D721Med (cell line): ENCODE results near the gene BIN2.
"Not testable (repeated sequence)": the region's sequence is repeated elsewhere in the genome, so short reads cannot be mapped to it uniquely, and the experiment has no call there.

Source experiments
- DNase-seq: peaks from one replicate; pipeline ENCODE4 v3.0.0; 2011; ENCODE audit warnings: low spot score; ENCODE audit not compliant: insufficient read length
- FAIRE-seq: peaks from 2 replicates; lab custom pipeline; 2011; peaks lifted over from hg19 to GRCh38; lab: Jason Lieb, UNC
- TF ChIP-seq, protein P1 (sequence below): IDR thresholded peaks from 2 replicates; pipeline ENCODE4 v1.5.1; 2012; ENCODE audit warnings: mild to moderate bottlenecking, control low read depth; ENCODE audit not compliant: insufficient read depth; ENCODE audit errors: missing control alignments

The BIN2 gene

DNA sequence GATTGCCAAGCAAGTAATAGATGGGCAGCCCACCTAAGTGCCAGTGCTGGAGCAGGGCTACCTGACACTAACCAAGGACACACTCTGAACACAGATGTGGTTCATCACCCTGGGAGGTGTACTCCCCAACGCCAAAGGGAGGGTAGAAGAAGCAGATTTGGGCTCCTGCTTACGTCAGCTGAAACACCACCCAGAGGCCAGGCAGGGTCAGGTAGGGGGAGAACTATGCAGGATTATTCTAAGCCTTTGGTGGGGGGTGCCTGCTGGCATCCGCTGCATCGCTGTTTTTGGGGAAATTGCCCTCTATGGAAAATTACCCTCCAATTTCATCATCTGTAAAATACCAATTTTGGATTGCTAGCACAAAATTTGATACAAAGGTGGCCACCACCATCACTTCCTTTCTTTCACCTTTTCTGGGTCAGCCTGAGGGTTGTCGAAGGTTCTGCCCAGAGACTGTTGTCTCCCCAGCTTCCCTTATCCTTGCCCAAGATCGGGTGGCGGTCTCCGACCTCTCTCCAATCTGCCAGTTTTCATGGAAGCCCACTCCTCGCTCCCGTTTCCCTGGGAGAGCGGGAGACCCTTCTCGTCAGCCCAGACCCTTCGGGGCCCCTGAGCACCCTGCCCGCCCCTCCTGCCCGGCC, 535 bp downstream of the BIN2 start:
- DNase-seq (no peak), FAIRE-seq (no peak)
- TF ChIP-seq, protein P1, sequence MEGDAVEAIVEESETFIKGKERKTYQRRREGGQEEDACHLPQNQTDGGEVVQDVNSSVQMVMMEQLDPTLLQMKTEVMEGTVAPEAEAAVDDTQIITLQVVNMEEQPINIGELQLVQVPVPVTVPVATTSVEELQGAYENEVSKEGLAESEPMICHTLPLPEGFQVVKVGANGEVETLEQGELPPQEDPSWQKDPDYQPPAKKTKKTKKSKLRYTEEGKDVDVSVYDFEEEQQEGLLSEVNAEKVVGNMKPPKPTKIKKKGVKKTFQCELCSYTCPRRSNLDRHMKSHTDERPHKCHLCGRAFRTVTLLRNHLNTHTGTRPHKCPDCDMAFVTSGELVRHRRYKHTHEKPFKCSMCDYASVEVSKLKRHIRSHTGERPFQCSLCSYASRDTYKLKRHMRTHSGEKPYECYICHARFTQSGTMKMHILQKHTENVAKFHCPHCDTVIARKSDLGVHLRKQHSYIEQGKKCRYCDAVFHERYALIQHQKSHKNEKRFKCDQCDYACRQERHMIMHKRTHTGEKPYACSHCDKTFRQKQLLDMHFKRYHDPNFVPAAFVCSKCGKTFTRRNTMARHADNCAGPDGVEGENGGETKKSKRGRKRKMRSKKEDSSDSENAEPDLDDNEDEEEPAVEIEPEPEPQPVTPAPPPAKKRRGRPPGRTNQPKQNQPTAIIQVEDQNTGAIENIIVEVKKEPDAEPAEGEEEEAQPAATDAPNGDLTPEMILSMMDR = no peak

DNA sequence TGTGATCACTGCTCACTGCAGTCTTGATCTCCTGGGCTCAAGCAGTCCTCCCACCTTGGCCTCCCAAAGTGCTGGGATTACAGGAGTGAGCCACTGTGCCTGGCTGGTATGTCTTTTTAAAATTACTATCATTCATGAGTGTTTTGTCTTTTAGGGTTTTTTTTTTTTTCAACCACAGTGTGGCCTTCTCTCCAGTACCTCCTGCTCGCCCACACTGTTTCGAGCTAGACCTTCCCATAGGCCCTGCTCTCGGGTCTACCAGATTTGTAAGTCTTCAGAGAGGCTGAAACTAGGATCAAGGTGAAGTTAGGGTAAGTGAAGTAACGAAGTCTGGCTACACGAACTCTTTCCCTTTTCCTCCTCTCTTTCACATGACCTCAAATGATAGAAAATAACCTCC, 1.5 kb downstream of the BIN2 start:
- DNase-seq = no peak
- FAIRE-seq = no peak
- TF ChIP-seq, protein P1 = no peak

DNA sequence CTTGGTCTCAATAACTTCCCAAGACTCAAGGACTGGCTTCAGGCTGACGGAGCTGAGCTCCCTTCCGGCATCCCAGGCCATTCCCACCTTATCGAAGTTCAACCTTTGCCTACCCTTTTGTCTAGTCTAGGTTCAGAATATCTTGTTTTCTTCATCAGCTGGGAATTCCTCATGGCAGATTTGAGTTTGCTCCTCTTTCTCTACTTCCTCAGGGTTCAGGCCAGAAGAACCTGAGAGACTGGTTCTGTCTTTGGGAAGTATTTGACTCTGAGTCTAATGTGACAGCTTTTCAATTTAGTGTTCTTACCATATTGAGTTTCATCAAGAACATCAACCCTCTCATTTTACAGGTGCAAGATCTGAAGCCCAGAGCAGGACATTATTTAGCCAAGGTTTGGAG, 2.1 kb downstream of the BIN2 start:
- TF ChIP-seq, protein P1 = no peak
- no peak for FAIRE-seq
- no peak for DNase-seq

DNA sequence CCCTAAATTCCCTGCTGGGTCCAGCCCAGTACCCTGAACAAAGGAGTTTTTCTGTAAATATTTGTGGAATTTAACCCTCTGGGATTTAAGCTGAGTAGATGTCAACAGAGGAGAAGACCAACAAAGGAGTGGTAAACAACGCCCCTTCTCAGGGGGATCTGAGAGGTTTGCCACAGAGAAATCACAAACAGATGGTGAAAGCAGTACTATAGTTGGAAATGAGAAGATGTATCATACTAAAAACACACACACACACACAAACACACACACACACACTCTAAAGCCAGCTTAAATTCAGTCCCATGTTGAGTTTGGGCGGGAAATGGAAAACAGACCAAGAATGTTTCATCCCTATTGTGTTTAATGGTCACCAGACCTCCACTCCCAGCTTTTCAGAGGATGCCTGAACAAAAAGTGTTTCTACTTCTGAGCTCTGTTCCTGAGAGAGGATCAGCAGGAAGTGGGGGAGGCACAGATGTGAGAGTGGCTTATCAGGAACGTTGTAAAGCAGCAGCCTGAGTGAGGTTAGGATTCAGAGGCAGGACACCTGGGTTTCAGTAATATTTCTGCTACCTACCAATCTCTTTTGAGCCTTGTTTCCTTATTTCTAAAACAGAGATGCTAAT, 3.2 kb downstream of the BIN2 start:
- TF ChIP-seq, protein P1 = no peak
- FAIRE-seq (no peak), DNase-seq (no peak)

DNA sequence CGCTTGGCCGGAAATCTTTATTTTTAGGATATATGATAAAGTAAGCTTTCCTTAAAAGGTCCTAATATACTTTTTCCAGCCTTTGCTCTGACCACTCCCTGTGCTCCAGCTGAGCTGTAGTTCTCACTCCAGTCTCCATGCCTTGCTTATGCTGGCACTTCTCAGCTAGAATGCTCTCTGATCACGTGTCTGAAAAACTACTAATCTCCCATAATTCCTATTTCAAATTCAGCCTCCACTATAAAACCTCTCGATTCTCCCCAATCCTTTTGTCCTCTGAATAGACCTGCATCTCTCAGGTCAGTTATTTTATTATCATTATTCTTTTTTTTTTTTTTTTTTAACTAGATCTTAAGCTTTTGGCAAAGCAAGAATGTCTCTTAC, 3.7 kb downstream of the BIN2 start:
- TF ChIP-seq, protein P1 = no peak
- DNase-seq (no peak), FAIRE-seq (no peak)

DNA sequence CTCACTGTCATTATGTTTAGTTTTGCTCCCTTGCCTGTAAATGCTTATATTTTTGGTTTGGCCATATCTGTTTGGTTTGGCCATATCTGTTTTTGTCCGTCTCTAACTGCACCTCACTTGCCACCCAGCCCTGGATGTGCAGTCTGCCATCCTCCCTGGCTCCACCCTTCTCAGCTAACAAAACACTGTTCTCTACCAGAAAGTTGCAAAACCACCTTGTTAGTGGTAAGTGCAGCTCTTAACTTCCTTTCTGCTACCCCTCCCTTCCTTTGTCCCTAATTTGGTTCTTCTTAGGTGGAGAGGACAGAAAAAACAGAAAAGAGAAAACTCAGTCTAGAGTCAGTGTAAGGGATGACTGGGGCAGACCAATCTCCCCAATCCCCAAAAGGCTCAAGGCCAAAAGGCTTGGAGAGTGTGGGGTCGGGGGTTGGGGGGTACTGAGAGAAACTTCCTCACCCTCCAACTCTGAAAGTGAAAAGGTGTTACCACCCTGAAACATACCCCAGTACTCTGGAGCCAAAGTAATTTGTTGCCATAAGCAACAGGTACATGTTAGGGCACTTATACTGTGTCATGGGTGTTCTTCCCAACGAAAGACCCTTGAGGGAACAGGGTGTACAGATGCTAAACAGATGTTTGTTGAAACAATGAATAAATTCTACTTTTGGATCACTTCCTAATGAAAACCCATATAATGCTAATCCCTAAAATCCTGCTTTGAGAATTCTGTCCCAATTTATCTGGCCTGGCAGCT, 5.0 kb downstream of the BIN2 start:
- DNase-seq (no peak), FAIRE-seq (no peak)
- TF ChIP-seq, protein P1 = no peak

DNA sequence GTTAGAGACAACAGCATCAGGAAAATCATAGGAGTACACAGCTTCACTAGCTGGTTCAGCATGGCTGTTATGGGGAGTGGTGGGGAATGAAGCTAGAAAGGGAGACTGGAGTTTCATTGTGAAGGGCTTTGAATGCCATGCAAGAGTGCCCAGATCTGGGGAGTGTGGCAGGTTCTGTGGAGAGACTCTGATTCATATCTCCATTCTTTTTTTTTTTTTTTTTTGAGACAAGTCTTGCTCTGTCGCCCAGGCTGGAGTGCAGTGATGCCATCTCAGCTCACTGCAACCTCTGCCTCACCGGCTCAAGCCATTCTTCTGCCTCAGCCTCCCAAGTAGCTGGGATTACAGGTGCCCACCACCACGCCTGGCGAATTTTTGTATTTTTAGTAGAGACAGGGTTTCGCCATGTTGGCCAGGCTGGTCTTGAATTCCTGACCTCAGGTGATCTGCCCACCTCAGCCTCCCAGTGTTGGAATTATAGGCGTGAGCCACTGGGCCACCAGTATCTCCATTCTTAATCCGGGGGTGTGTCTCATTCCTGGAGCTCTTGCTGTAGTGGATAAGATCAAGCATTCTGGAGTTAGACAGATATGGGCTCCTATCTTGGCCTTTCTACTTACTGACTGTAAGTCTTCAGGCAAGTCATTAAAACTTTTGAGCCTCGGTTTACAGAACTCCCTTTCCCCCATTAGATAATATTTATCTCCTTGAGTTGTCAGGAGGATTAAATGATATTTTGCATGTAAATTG, 5.7 kb downstream of the BIN2 start:
- DNase-seq, FAIRE-seq: not testable (repeated sequence)
